ENCODE data around the gene ADGRF4.

Gene ADGRF4, protein sequence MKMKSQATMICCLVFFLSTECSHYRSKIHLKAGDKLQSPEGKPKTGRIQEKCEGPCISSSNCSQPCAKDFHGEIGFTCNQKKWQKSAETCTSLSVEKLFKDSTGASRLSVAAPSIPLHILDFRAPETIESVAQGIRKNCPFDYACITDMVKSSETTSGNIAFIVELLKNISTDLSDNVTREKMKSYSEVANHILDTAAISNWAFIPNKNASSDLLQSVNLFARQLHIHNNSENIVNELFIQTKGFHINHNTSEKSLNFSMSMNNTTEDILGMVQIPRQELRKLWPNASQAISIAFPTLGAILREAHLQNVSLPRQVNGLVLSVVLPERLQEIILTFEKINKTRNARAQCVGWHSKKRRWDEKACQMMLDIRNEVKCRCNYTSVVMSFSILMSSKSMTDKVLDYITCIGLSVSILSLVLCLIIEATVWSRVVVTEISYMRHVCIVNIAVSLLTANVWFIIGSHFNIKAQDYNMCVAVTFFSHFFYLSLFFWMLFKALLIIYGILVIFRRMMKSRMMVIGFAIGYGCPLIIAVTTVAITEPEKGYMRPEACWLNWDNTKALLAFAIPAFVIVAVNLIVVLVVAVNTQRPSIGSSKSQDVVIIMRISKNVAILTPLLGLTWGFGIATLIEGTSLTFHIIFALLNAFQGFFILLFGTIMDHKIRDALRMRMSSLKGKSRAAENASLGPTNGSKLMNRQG

DNA sequence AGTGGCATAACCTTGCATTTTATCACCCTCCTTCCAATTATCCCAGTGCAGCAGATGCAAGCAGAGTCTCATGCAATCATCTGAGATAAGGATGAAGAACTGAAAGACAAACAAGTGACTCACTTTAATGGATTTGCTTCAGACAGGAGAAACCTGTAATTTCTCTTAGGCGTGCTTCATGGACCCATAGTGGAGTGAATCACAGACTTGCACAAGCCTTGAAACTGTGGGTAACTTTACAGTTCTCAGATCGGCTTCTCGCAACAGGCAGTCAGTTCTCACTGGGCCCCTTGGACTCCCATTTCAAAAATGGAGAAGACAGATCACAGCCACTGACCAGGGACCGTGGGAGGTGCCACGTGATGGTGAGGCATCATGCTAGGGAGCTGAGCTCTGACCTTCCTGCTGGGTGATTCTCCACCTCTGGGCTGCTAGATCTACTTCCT is at the start of gene ADGRF4:
ADGRF4 (plus strand) TSS at position 239 of the 446 bp plus-strand sequence. CDS start 8,666 bp downstream, outside the sequence.
- no peak for DNase-seq (ENCODE audit: low spot score)

DNA sequence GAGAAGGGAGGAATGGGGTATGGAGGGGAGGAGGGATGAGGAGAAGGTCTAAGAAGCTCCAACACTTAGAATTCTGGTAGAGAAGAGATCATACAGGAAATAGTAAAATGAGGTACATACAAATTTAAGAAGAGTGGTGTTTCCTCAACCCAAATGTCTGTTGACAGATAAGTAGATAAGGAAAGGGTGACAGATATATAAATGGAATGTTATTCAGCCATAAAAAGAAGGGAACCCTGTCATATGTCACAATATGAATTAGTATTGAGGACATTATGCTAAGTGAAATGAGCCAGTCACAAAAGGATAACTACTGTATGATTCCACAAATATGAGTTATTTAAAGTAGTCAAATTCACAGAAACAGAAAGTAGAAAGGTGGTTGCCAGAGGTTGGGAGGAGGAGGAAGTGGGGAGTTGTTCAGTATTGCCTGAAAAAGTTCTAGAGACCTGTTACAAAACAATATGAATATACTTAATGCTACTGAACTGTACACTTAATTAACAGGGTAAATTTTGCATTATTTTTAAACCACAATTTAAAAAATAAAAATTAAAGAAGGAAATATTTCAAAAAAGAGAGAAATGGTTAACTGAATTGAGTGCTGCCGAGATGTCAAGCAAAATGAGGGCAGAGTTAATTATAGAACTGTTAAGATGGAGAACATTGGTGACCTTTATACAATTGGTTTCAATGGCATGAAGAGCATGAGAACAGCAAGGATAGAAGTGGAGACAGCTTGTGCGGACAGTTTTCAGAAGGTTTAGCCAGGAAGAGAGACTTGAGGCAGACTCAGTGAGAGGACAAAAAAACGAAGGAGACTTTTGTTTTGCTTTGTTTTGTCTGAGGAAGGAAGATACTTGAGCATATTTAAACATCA is 47.6 kb upstream of the ADGRF4 start:
- DNase-seq (ENCODE audit: low spot score), result no peak

DNA sequence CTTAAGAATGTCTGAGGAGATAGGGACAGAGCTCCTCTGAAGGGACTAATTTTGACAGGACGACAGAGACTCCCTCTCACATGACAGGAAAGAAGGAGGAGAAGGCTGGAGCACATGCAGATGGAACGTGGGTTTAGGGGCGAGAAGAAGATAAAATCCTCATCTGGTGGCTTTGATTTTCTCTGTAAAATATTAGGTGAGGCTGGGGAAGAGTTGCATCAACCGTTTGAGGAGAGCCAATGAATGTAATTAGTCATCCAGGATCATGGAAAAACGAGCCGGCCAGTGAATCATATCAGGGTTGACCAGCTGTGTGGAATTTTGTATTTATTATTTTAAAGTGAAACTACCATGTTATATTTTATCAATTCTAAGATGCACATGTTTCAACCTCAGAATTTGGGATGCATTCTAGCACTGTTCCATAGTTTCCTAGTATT is 46.9 kb upstream of the ADGRF4 start:
- DNase-seq (ENCODE audit: low spot score), result no peak

DNA sequence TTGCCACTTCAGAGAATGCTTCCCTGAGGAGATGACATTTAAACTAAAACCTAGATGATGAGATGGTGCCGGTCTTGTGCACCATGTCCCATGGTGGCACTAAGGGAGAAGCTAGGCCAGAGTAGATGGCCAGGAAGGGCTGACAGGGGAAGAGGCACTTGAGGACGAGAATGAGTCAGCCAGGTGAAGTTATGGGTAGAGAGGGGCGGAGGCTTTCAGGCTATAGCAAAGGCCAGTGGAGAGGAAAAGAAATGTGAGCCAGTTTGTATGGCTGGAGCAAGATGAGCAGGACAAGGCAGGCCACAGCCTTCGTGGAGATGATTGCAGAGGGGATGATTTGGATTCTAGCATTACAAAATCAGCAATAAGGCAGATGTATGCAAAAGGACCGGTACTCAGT is 44.7 kb upstream of the ADGRF4 start:
- DNase-seq (ENCODE audit: low spot score), result no peak

DNA sequence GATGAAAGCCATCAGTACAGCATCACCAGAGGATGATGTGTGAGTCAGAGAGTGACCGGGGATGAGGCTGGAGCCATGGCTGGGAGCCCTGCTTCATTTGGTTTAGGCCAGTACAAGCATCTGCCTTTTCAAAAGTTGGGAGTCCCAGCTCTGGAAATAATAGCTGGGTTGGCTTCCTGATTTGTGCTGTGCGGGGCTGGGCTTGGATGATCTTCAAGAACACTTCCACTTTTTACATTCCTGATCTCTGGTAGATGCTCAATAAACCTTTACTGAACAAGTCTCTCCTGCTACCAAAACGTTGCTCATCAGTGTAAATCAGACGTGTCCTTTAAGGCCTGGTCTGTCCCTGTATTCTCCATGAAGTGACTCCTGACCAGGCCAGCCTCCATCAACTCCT is 44.1 kb upstream of the ADGRF4 start:
- DNase-seq (ENCODE audit: low spot score), result no peak

DNA sequence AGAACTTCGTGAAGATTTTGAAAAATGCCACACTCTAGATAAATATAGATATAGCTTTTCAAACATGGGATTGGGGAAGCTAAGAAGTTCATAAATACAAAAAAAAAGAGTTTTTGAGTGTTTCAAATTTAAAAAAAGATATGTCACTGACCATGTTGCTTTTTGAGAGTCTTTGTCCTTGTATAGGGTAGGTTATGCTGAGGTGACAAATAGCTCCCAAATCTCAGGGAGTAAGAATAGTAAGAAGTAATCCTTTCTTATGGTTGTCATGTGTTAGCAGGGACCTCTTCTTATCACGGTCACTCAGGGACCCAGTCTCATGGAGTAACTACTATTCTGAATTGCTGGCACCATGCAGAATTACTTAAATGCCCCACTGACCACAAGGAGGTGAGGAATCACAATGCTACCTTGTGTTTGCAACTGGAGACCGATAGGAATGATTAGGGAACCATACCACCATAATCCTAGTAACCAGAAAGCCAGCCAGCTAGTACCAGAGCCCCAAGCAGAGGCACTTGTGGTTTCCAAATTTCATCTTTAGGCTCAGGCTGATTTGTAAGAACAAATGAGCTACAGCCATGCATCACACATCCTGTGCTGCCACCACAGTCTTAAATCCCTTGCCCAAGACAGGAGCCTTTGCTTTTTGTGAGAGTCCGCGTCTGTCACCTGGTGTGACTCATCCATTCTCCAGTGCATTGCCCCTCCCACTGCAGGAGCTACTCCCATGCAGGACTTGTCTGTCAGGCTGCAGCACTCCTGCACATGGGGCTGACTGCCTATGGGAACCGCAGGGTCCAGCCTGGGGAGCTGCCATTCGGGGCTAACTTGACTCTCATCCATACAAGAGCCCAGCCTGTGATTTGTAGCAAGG is 42.4 kb upstream of the ADGRF4 start:
- no peak for DNase-seq (ENCODE audit: low spot score)

DNA sequence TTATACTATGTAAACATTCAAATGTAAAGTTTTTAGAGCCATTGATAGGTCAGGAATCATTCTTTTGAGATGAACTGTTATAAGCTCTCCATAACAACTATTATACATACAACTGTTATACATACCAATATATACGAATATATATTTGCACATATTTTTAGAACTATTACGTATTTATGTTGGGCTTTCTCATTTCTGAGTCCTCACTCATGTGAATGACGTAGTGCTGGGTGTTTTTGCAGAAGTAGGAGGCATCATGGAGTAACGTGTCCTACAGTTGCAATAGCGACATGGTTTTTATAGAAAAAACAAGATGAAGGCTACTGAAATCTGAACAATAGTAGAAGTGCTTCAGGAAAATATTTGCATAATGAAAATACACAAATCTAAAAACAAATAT is 36.4 kb upstream of the ADGRF4 start:
- DNase-seq (ENCODE audit: low spot score), result no peak

DNA sequence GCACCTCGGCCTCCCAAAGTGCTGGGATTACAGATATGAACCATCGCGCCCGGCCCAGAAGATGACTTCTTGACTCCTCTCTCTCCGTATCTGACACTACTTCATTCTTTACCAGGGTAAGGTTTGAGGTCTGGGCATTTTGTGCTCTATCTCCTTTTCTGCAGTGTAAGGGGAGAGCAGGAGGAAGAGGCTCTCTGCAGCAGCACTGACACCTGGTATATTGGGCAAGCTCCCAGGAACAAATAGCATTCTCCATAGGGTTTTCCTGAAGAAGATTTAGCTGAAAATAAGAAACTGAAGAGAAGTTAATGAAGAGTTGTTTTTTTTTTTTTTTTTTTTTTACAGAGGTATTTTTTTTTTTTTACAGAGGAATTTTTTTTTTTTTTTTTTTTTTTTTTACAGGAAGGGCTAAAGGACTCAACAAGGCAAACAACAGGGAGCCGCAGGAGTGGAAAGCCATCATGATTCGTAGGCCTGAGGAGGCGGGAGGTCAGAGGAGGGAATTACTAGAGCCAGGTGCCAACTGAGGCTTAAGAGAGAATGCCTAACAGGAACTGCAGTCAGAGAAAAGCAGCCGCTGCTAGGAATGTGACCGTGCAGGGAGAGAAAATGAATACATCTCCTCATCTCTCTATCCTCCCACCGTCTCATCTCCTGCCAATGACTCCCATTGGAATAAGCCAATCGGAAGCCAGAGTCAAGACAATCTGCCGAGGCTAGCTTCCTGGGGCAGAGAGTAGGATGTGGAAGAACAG is 34.7 kb upstream of the ADGRF4 start:
- no peak for DNase-seq (ENCODE audit: low spot score)

DNA sequence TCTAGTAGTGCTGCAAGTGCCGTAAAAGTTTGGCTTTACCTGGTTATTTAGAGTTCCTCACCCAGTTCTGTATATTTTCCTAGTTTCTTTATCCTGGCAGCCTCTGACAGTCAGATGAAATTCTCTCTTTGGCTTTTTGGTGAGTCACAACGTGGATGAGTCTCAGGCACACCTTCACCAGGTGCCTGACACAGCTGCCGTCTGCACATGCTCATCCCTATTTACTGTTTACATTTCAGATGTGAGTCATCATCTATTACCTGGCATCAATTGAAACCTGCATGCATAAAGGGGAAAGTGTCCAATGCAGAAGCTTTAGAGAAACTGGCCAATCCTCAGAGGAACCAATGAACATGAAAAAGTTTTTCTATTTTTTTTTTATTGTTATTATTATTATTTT is 33.3 kb upstream of the ADGRF4 start:
- no peak for DNase-seq (ENCODE audit: low spot score)

DNA sequence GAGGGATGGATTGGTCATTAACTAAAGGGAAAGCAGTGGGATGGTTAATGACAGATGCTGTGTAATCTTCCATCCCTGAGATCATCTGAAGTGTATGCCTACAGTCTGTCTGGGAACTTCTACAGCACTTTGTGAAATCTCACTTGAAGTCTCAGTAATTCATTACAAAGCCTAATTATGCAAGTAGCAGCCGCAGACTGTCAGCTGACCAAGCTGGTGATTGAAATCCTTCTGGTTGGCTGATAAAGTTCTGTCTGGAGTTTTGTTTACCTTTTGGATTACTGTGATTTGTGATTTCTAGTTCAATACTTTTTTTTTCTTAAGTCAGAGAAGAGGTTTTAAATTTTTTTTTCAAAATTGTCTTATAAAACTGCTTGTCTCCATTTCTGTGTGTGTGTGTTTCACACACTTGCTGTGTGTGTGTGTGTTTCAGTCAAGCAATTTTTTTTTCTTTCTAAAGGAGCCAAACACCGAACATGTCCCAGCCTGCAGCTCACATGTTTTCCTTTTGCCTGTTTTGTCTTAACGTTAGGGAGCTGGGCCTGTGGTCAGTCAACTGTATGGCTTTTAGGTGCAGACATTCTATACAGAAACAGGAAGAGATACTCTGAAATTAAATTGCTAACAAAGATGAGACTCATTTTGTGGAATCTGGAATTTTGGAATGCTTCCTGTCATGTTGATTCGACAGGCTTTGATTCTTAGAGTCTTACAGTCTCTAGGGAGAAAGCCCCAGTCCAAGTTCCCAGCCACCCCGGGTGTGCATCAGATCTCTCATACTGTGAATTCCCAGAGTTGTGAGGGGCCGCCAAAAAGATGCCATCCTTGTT is 28.5 kb upstream of the ADGRF4 start:
- peak; percentile 8 for DNase-seq (ENCODE audit: low spot score)

DNA sequence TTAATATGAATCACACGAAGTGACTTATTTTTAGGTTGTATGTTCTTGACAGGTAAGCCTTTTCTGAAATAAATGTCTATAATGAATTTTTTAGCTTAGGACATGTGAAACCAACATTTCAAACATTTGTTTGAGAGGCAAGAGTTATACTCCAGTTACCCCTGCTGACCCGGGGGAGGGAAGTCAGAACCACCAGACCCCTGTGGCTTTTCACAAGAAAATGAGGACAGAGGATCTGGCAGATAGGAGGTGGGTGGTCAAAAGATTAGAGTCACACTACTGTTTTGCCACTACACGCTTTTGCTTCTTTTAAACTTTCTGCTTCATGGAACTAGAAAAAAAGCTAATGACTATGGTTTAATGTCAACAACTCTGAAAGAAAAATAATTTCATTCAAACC is 27.5 kb upstream of the ADGRF4 start:
- DNase-seq (ENCODE audit: low spot score), result no peak

DNA sequence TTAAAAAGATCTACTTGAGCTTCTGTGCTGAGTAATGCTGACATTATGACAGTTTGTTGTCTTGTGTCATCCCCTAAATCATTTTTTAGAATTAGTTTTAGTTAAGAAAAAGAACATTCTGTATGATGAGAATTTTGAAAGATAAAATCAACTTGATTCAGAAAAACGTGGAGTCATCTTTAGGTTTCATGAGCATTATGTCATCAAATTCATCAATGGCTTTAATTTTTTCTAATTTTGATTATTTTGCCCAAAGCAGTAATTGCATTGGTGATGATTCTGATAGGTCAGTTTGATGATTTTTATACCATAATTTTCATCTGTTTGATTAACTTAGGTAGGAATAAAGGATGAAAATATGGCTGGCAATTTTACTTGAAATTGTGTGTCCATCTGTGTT is 26.6 kb upstream of the ADGRF4 start:
- no peak for DNase-seq (ENCODE audit: low spot score)

DNA sequence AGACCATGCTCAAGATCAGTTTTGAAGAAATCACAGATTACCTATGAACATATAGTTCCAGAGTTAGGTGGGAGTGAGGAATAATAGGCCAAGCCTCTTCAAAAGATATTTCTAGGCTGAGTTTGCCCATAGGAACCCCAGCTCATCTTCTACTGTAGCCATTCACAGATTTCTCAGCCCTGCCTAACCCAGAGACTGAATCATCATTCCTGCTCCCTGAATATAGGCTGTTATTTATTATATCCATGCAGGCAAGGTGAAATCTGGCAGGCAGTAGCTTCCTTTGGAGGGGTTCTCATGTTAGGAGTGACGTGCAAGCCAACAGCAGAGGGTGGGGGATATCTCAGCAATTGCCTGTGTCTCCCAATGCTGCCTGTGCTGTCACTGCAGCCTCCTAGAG is 25.6 kb upstream of the ADGRF4 start:
- DNase-seq (ENCODE audit: low spot score), result no peak

DNA sequence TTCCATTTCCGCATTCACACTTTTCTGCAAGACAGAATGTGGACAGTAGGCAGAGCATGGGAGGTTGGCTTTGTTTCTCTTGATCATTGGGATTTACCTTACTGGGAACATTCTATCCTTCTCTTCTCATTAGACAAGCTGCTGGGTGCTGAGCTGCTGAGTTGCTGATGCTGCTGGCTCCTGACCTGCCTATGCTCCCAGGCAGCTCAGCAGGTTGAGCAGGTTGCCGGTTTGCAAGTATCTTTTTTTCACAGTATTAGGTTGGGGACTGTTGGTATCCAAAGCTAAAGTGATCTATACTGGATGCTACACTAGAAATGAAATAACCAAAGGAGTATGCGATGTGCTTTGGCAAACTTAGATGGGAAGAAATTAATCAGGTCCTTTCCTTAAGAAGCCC is 23.7 kb upstream of the ADGRF4 start:
- no peak for DNase-seq (ENCODE audit: low spot score)

DNA sequence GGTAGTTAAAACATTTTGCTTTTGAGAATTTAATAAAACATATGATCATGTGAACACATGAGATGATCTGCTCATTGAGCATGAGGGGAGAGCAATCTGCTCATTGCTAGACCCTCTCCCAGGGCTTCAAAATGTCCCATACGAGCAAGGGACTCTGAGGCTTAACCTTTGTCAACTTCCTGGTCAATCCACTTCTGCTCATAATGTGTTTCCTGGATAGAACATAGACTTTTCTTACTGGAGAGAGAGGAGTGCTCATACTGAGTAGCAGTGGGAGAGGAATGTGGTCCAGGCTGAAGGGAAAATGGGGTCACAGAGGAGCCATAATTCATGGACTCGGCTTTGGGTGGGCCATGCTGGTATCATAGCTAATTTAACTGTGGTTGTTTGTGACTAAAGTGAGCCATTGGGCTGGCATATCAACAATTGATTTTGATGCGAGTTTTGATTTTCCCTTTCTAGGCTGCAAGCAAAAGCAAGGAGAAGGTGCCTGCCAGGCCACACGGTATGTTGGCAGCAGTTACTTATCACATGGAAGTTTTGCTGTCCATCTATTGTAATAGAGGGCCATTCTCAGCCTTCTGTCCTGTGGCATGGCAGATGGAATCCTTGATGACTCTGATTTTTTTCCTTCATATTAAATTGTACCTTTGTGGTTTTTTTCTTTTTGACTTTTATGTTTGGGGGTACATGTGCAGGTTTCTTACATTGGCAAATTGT is 20.8 kb upstream of the ADGRF4 start:
- DNase-seq (ENCODE audit: low spot score), result no peak

DNA sequence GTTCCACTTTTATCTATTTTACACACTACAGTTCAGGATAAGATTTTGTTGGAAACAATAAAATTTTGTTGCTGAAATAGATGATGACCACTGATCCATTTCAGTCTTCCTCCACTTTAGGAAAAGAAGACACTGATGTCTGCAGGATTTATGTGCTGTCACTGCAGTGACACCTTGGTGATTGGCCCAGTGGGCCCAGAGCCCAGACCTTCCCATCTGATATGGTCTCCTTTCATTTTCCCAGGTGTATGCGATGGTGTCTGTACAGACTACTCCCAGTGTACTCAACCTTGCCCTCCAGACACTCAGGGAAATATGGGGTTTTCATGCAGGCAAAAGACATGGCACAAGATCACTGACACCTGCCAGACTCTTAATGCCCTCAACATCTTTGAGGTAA is 19.6 kb upstream of the ADGRF4 start:
- no peak for DNase-seq (ENCODE audit: low spot score)

DNA sequence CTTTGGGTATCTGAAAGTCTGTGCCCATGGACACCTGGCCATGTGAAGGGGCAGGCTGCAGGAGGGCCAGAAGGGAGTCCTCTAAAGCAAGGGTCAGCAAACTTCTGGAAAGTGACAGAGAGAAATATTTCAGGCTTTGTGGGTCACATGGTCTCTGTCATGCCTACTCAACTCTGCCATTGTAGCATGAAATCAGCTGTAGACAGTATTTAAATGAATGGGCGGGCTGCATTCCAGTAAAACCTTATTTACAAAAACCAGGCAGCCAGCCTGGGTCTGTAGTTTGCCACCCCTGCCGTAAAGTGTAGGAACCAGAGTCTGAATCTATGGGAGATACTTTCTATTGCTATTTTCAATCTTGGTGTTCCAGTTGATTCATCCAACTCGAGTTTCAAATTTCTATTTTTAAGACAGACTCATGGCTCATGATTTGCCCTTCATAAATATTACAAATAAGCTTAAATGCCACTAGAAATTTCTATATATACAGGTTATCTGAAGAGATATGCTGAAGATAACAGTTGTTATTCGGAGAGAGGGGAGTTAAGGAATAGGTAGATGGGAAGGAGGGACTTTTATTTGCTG is 19.0 kb upstream of the ADGRF4 start:
- no peak for DNase-seq (ENCODE audit: low spot score)

DNA sequence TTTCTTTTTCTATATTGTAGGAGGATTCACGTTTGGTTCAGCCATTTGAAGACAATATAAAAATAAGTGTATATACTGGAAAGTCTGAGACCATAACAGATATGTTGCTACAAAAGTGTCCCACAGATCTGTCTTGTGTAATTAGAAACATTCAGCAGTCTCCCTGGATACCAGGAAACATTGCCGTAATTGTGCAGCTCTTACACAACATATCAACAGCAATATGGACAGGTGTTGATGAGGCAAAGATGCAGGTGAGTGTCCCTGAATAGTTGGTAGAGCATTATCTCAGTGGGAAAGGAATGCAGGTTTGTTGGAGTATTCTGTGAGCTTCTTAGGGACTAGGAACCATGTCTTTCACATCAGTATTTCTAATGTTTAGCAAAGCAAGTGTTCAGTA is 18.3 kb upstream of the ADGRF4 start:
- DNase-seq (ENCODE audit: low spot score), result no peak

DNA sequence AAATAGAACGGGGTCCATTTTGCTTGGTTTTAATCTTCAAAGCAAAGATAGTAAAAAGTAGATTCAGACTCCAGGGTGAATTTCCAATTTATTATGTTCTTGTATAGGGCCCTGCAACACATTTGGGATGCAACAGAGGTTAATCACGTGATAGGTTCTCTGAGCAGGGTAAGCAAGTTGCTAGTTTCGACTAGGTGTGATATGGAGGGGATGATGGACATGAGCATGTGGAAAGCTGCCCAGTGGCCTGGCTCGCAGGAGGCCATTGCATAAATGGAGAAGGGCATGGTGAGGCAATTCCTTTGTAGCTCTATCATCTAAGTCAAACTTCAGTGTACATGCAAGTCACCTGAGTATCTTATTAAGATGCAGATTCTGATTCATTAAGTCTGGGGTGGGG is 17.7 kb upstream of the ADGRF4 start:
- no peak for DNase-seq (ENCODE audit: low spot score)

Data from pons (tissue), 1 donor.